ENCODE measurements around the gene MROH7.

Gene MROH7

DNA sequence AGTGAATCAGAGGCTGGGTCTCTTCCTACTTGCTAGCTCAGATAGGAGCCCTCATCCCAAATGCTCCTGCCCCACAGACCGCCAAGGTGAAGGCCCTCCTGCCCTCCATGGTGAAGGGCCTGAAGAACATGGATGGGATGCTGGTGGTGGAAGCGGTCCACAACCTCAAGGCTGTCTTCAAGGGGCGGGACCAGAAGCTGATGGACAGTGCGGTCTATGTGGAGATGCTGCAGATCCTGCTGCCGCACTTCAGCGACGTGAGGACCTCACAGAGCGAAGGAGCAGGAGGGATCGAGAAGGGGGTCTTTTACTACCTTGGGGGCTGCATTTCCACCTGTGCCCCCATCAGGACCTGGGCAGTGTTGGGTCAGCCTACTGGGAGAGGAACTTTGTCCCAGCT lies 59.5 kb downstream of the MROH7 start:
- FAIRE-seq, result no peak

DNA sequence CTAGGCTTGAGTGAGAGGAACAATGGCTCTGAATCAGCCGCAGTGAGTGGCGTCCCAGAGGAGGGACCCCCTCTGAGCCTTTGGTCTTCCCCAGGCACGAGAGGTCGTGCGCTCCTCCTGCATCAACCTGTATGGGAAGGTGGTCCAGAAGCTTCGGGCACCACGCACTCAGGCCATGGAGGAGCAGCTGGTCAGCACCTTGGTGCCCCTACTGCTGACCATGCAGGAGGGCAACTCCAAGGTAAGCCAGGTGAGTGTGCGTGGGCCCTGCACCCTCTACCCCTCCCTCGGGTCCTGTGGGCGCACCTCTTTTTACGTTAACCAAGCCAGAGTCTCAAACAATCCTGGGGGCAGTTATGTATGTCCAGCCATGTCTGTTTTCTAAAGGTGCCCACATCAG lies 60.4 kb downstream of the MROH7 start:
- no peak for FAIRE-seq

DNA sequence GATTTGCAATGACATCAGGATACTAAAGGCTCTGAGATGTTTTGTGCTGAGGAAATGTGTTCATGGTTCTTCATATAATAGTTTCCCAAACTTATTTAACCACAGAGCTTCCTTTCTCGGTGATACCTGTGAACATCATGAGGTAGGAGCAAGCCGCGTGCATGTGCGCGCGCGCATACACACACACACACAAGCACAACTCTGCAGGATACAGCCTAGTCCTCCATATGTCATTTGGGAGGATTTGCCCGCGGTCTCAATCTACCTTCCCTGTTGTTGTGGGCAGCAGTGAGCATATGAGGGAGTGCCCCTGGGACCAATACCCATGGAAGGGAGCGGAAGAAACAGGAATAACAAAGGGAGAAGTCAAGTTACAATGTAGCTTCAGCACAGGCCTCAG lies 61.9 kb downstream of the MROH7 start:
- no peak for FAIRE-seq

DNA sequence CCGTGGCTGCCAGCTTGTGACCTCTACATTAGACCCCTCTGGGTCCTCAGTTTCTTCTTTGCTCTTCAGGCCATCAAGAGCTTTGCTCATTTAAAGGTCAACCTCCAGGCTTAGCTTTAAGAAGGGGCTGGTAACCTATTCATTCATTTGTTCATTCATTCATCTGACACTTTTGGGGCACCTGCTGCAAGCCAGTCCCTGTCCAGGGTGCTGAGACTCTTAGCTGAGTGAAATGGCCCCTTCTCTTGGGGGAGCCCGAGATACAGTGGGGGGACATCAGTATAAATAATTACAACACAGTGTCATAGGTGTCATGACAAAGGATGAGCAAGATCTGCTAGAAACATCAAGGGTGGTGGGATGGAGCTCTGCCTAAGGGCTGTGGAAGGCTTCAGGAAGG lies 63.6 kb downstream of the MROH7 start:
- no peak for FAIRE-seq

DNA sequence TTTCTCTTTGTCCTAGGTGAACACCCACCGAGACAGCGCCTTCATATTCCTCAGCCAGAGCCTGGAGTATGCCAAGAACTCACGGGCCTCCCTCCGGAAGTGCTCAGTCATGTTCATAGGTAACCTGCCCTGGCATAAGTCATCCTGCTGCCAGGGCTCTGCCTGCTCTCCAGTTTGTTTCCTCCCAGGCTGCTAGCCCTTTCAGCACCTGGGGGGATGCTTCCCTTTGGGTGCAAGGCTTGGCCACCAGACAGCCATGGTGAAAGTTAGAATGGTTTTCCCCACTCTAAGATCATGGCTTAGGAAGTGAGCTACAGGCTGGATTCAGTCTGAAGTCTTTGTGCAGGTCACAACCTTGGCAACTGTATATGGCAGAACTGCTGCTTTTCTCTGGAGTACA lies 64.8 kb downstream of the MROH7 start:
- FAIRE-seq, result no peak

DNA sequence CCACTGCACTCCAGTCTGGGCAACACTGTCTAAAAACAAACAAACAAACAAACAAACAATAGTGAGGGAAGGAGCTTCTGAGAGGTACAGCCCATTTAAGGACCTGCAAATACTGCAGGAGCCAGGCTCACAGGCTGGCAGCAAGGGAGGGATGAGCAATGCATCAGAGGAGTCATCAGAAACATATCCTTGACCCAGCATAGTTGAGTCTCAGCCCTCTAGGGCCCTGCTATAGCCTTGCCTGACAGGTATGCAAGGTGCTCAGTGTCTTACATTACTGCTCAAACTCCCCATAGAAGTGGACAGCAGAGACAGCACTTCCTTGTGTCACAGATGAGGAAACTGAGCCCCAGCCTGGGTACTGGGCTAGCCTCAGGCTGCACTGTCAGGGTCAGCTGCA lies 66.8 kb downstream of the MROH7 start:
- no peak for FAIRE-seq

DNA sequence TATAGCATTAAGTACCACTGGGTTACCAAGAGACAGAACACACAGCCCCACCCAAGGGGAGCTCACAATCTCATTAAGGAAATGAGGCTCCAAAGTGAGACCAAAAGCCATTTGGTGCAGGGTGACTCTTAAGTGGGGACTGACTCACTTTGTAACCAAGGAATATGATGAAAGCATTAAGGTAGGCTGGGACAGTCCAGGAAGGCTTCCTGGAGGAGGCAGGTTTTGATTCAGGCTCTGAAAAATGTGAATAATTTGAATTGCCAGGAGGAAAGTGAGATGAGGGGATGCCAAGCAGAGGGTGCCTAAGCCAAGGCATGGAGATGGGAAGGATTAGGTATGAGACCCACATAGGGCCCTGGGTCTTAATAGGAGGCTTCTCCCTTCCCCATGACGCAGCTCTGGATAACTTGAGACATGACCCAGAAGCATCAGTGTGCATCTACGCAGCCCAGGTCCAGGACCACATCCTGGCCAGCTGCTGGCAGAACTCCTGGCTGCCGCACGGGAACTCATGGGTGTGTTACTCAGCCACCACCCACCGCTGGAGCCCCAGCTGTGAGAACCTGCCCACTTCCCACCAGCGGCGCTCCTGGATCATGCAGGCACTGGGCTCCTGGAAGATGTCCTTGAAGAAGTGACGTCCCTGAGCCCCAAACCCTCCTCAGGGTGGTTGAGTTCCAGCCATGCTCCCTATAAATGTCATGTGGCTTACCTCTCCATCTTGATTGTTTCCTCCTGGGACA lies 68.1 kb downstream of the MROH7 start:
- FAIRE-seq, result no peak

DNA sequence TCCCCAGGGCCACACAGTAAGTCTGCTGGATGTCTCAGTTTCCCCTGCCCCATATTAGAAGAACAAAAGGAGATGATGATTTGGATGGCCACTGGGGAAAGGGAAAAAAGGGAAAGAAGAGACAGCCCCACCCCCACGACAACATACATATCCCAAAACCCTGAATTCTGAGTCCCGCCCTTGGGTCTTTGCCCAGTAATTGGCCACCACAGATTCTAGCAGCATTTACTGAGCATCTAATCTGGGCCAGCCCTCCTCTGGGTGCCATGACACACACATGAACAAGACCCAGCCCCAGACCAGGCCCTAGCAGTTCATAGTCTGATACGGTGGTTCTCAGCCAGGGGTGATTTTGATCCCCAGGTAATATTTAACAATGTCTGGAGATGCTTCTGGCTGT lies 68.8 kb downstream of the MROH7 start:
- FAIRE-seq, result no peak

DNA sequence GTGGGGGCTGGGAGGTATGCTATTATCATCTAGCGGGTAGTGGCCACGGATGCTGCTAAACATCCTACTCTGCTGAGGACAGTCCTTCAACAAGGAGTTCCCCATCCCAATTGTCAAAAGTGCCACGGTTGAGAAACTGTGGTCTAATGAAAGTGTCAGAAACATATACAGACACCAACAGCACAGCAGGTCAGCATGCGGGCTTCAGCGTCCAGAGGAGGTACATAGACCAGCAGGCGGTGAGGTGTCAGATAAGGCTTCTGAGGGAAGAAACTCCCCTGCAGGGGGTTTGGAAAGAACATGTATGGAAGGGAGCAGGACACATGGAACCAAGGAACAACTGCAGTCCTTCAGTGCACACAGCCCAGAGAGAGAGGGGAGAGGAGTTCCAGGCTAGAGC lies 69.3 kb downstream of the MROH7 start:
- FAIRE-seq, result no peak

DNA sequence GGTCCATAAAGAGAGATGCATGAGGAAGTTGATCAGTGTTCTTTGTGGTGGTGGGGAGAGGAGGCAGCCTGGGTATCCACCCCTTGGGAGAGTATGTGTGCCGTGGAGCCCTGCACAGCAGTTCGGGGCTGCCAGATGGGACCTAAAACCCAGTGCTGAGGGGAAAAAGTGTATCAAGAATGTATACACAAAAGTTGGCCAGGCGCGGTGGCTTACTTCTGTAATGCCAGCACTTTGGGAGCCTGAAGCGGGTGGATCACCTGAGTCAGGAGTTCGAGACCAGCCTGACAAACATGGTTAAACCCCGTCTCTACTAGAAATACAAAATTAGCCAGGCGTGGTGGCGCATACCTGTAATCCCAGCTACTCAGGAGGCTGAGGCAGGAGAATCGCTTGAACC lies 70.0 kb downstream of the MROH7 start:
- no peak for FAIRE-seq

DNA sequence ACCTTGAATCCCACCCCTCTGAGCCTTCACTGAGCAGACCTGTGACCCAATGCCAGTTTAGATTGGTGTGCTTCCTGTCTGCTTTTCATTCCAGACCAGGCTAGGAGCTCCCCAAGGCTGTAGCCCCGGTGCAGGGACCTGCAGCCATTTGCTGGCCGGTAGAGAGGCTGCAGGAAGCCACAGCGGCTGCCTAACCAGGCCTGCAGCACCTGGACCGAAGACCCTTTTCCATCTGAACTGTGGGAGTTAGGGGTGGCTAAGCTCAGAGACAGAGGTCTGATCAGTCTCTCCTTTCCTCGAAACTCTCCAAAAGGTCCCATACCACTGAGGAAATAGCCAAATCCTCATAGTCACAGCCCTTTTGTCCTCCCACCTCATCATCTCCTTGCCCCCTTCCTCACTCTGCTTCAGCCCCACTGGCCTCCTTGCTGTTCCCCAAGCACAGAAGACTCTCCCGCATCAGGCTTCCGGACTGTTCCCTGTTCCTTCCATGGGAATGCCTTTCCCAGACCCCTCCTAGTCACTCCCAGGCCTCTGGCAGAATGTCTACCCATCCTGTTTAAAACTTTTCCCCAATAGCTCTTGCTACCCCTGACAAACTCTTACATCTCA lies 73.4 kb downstream of the MROH7 start:
- no peak for FAIRE-seq

DNA sequence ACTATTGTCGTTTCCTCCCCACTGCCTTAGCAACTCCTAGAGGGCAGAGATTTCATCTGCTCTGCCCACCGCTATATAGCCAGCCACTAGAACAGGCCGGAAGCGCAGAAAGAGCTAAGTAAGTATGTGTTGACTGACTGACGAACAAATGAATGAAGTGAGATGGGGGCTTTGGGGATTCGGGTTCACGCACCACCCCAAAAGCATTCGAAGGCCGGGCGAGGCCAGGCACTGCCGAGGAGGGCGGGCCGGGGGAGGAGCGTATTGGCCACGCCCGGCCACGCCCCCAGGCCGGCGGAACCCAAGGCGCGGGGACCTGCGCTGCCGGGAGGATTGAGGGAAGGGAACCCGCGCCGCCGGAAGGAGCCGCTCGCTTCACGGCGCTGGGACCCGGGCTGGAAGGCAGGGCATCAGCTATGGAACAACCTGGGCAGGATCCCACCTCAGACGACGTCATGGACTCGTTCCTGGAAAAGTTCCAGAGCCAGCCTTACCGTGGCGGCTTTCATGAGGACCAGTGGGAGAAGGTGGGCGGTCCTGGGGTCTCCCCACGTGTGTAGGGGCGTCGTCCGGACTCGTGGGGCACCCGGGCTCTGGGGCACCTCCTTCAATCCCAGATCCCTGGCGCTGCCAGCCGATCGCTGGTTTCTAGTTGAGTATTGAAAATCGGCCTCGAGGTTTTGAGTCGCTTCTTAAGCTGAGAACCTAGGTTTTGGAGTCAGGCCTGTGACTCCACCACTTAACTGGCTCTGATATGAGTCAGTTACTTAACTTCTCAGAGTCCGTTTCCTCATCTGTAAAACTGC lies 74.1 kb downstream of the MROH7 start, which contains the start of gene TTC4:
TTC4 (plus strand) TSS at position 369 of the 806 bp plus-strand sequence; CDS start at position 417, 48 bp downstream.
- FAIRE-seq, result no peak

DNA sequence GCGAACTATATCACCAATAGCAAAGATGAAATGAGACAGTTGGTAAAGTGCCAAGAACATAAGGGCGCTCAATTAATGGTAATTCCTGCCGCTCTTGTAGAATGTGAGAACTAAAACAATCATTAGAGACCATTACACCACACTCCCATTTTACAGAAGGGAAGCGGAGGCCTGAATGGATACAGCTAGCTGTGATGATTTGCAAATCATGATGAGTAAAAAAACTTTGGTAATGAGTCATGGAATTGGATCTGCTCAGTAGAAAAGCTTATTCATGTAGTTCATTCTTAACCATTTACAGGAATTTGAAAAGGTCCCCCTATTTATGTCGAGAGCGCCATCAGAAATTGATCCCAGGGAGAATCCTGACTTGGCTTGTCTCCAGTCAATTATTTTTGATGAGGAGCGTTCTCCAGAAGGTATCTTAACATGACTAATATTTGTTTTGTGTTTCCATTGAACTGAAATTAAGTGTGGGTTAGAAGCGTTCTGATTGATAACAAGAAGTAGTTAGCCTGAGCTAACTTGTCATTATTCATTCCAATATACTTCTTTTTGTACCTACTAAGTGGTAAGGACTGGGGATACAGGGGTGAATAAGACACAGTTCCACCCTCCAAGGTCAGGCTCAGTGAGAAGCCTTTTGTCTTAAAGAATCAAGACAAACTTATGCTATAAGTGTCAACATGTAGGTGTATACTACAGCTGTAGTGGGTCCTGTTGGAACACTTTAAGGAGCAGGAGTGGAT lies 74.9 kb downstream of the MROH7 start:
- FAIRE-seq, result no peak

DNA sequence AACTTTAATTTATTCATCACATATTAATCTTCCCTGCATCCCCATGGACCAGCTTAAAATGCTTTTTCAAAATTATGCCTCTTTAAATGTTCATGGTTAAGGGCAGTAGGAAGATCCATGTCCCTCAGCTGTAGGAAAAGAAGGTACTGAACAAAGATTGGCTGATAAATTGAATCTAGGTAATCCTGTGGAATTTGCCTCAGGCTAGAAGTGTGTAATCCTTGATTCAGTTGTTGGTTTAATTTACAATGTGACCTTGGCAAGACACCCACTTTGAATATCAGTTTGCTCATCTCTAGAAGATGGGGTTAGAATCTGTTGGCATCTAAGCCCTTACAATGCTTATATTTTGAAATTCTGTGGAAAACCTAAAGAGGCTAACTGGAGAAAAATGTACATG lies 80.1 kb downstream of the MROH7 start:
- no peak for FAIRE-seq

DNA sequence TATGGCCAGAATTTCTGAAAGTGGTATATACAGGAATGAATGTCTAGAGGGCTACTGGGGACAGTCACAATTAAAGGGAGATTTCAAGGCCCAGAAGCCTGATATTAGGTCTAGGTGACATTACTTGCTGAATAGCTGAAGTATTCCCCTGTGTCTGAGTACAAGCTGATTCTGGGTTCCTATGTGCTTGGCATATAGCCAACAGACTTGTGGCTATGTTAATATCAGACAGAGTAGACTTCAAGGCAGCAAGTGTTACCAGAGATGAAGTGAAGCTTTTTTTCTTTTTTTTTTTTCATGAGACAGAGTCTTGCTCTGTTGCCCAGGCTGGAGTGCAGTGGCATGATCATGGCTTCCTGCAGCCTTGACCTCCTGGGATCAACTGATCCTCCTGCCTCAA lies 82.4 kb downstream of the MROH7 start:
- no peak for FAIRE-seq

DNA sequence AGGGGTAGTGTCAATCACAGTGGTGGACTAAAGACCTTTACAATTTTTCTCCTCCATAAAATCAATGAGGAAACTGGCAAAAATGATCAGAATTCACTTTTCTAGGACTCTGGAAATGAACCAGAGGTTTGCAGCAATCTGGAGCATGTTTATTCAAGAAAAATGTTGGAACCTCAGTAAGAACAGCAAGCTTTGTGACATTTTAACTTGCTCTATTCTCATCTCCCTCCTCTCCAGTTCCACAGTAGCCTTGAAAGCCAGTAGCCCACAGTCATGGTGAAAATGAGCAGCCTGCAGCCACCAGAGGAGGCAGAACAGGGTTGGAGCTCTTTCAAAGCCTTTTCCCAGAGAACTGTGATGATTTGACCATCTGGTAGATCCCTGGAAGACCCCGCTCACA lies 83.2 kb downstream of the MROH7 start:
- FAIRE-seq, result no peak

DNA sequence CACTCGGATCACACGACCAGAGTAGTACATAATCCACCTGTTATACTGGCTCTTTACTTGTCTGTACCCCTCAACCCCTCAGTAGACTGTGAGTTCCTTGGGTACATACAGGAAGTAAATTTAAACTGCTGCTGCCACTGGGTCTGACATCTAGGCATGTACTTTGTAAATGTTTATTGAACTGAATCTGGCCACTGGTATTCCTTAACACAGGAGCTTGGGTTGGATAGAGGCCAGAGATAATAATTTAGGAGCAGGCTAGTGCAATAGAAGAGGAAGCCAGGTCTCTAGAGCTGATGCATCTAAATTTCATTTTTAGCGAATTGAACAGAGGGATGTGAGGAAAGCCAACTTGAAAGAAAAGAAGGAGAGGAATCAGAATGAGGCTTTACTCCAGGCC lies 86.4 kb downstream of the MROH7 start:
- FAIRE-seq, result no peak

DNA sequence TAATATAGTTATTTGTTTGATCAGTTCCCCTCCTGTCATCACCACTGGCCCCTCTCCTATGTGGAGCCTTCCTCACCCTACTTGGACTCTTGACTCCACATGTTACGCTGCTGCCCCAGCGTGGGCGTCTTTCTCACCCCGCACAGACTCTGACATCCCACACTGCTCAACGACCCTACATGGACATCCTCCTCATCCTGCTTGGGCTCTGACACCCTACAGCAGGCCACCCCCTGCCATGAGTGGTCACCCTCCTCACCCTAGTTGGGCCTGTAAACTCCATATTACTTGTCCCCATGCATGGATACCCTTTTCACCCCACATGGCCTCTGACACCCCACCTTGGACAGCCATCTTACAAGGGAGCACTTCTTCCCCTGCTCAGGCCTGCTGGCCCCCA lies 95.1 kb downstream of the MROH7 start:
- no peak for FAIRE-seq

DNA sequence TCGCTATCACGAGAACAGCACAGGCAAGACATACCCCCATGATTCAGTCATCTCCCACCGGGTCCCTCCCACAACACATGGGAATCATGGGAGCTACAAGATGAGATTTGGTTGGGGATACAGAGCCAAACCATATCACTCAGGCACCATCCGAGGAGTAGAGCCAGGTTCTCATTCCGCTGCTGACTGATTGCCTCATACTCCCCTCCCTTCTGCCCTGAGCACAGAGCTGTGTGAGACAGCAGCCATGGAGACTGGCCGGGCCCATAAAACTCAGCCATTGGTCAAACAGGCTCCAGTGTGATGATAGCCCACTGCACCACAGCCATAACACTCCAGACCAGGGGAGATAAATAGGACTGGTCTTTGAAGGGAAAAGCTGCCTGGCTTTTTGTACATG lies 96.7 kb downstream of the MROH7 start:
- no peak for FAIRE-seq

DNA sequence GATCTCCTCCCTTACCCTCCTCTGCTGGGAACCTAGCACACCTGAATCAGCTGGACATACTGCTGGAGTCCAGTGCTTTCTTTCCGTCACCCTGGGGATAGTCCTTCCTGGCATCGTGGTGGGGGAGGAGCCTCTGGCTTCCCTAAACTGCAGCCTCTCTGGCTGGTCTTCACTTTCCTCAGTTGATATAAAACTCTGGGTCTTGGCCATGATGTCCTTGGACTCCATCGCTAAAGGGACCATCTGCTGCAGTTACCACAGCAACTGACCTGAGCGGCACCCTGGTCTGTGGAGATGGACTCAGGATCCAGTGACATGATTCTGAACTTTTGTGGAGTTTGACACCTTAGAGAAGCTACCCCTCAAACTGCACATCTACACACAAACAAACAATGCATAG lies 99.9 kb downstream of the MROH7 start:
- FAIRE-seq, result no peak

DNA sequence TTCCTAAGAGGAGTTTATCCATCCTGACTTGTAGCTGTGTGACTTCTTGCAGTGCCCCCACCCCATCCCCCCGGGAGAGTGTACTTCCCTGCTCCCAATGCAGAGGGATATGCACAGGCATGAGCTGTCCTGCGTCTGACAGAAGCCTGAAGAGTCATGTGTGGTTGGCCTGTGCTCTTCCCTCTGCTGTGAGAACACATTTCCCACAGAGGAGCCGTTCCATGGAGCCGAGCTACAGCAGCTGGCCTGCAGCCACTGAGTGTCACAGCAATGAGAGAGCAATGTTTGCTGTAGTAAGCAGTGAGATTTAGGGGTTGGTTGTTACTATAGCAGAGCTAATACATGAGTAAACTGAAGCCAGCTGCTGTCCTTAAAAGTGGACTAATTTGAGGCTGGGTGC lies 100.7 kb downstream of the MROH7 start:
- no peak for FAIRE-seq

DNA sequence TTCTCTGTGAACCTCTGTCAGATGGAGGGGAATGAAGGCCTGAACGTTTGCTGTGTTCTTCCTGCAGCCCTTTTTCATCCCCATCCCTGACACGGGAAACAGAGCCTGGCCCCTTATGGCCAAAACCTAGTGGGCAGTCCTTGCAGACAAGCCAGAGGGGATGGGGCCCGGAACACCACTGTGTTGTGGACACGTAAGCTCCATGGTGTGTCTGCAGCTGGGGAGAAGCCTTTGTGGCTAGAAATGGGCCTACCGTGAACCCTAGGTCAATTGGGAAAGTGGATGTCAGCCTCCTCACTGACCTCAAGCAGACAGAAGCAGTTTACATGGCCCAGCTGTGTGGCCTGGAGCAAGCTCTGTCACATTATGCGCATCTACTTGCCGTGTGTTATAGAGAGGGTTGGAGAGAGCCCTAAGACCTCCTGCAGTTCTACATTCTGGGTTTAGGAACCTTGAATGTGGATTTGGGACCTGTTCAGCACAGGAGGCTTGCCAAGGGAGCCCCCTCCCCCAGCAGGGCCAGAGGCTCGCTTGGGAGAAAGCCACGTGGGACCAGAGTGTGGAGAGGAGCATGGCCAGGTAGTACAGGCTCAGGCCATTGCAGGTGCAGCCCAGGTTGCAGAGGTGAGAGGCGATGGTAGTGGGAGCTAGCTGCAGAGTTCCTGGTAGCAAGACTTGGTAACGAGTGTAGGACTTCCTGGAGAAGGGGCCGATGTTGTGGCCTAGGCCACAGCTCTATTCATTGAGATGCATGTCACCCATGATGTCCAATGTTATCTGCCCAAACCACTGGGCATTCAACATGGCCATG lies 102.0 kb downstream of the MROH7 start:
- no peak for FAIRE-seq
